Measurements from ENCODE around the gene CPN2.

GRCh38 chr3:194360568-194360967 is 9.4 kb upstream of the CPN2 start:
- no peak for TF ChIP-seq CTCF (IDR thresholded peaks at IDR 0.05)
- no peak for TF ChIP-seq EP300 (IDR thresholded peaks at IDR 0.05)
